Activated T-cell treated with anti-CD3 and anti-CD28 coated beads for 24 hours (primary cell): ENCODE results near the gene CARHSP1.
"Not testable (repeated sequence)": the region's sequence is repeated elsewhere in the genome, so short reads cannot be mapped to it uniquely, and the experiment has no call there.

Source experiments
- DNase-seq: peaks from one replicate; pipeline ENCODE4 v3.0.0-alpha.2; 2020; ENCODE audit warnings: low read depth

The CARHSP1 gene

DNA sequence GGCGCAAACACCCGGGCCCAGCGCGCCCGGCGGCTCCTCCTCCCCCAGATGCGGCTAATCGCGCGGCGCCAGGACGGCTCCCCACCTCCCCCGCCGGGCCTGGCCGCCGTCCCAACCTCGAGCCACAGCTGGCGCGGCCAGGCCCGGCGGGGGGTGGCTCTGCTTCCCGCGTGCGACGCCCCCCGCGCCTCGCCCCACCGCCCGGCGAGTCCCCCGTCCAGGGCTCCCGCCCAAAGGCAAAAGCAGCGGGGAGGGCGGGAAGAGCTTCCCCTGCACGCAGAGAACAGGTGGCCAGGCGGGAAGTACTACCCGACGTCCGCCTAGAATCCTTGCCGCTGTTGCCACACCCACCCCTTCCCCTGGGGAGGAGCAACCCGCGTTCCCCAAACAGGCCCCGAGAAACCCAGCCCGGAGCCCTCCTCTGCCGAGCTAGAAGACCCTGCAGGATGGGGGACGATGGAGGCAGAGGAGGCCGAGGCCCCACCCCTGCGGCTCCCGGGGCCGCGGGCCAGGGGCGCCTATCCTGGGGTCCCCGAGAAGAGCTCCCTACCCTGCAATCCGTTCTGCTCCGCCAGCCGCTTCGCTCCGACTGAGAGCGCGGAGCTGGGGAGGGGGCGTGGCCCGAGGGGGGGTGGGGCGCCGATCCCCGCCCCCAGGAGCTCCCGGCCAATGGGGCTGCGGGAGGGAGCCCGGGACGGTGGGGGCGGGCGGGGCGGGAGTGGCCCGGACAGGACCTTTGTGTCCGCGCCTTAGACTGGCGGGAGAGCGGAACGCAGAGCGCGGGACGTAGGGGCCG, at the start of gene CARHSP1:
TSS of gene CARHSP1 (minus strand) at position 591 of the 796 bp plus-strand sequence. CDS start 9,678 bp downstream, outside the sequence.
- peak; percentile 68 for DNase-seq

DNA sequence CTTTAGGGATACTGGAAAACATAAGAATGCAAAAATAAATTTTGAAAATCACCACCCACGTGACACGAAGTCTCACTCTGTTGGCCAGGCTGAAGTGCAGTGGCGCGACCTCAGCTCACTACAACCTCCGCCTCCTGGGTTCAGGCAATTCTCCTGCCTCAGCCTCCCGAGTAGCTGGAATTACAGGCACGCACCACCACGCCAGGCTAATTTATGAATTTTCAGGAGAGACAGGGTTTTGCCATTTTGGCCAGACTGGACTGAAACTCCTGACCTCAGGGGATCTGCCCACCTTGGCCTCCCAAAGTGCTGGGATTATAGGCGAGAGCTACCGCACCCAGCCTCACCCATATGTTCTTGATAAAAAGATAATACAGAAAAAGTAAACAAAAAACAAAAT, 48.5 kb upstream of the CARHSP1 start:
- DNase-seq: not testable (repeated sequence)

DNA sequence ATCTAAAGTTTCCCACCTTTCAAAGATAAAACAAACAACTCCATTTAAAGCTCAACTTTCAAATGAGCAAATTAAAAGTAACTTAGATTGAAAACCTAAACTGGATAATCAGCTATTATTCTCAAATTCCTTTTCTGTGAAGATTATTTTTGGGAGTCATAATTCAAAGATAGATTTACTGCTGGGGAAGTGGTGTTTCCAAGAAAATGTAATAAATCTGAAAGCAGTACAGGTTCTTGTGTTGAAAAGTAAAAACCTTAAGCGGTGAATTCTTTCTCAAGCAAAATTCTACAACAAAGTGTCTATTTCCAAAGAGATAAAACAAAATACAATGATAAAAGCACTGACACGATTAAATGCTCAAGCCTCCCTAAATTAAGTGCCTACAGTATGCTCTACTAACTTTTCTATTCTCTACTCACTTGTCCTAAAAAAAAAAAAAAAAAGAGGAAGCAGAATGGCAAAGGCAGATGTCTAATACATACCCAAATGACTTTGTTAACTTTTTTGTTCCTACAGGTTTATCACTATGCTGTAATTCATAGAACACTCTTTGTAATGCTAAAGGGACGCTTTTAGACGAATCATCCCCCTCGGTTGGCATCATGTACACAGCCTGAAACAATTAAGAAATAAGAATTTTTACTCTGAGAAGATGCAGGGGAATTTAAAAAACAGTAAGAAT, 47.9 kb upstream of the CARHSP1 start:
- no peak for DNase-seq

DNA sequence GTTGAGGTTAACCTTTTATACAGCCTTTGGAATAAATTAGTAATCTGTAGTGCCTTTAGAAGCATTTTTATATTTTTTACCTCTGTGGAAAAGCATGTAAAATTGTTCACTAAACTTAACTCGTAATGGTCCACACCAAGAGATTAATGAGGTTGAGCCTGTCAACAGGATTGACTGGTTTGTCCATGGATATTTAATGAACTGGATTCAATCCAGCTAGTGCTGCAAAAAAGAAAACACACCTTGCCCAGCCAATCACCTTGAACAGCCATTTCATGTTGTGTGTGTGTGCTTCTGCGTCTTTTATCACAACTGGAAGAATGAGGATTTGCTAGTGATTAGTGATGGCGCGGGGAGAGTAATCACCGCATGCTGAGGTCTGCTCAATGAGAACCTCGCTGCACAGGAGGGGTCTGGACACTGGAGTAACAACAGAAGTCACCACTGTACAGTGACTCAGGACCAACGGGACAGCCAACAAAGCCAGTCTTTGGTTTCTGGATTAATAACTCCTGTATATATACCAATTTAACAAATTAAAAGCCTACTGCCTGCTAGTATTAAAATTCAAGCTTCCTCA, 47.0 kb upstream of the CARHSP1 start:
- no peak for DNase-seq

DNA sequence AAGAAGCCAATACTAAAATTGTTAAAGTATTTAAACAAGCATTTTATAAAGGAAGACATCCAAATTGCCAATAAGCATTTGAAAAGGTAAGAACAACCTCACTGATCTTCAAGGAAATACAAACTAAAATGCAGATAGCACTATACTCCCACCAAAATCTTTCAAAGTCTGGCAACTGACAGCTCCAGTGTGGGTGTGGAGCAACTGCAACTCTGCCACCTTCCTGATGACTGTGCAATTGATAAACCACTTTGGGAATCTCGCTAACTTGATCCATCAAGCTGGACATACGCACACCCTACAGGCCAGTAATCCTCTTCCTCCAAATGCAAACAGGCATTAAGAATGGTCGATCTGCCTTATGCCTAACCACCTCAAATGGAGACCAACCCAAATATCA, 45.3 kb upstream of the CARHSP1 start:
- DNase-seq: no peak

DNA sequence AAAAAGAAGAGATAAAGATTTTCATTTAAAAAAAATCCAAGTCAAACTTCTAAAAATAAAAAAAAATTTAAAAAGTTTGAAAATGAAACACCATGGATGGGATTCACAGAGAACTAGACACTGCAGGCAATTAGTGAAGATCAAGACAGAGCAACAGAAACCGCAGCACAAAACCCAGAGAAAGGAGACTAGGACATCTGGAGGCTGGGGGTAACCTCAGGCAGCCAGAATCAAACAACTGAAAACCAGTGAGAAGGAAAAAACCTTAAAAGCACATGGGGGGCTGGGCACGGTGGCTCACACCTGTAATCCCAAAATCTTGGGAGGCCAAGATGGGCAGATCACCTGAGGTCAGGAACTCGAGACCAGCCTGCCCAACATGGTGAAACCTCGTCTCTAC, 44.0 kb upstream of the CARHSP1 start:
- DNase-seq: no peak

DNA sequence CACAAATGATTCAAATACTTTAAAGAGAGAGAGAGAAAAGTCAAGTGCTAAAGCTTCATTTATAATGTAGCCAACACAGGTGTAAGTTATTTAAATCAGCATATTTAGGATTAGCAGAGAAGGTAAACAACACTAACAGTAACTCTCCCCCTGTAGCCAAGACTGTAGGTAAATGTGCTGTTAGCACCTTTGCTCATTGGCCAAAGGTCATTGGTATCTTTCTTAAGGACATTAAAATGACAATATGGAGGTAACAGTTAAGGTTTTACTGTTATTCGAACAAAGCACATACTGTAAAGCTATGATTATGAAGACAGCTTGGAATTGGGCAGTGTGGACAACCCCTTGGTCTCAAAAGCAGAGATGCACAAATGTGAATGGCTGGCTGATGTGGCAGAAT, 42.0 kb upstream of the CARHSP1 start:
- DNase-seq: no peak

DNA sequence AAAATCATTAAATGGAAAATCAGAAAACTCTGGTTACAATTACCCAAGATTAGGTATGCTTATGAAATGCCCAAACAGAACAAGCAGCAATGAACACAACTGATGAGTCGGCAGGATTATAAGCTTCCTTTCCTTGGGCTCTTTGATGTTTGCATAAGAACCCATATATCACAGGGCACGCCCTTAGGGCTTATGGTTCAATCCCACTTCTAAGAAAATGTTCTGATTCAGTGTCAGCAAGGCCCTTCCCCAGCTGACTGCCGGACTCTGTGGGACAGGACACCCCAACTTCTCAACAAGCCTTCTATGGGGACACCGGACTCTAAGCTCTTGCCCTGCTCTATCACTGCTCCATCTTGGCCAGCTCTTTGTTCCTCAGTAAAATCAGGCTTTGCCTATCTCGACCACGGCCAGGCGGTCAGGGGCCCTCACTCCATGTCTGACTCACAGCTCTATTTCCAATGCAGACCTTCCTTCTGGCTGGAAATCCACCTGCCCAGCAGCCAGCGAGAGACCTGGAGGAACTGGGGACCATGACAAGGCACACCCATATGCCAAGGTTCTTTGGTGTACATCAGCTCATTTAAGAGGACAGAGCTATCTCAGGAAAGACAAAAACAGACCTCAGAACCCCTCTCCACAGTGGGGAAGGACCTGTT, 40.1 kb upstream of the CARHSP1 start:
- DNase-seq: no peak

DNA sequence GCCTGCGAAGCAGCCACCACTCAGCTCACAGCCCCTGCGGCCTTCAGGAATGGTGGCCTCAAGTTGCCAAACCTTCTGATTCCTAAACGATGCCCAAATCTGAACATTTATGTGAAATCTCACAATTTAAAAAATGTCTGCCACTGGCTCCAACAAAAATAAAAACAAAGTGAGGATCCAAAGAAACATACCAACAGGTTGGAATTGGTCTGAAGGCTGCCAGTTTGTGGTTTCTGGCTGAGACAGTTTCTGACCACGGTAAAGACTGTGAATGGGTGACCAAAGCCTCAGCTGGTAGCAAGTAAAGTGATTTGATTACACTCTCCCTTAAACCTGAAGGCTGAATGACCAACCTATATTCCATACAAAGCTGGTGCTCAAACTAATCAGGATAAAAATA, 38.3 kb upstream of the CARHSP1 start:
- no peak for DNase-seq

DNA sequence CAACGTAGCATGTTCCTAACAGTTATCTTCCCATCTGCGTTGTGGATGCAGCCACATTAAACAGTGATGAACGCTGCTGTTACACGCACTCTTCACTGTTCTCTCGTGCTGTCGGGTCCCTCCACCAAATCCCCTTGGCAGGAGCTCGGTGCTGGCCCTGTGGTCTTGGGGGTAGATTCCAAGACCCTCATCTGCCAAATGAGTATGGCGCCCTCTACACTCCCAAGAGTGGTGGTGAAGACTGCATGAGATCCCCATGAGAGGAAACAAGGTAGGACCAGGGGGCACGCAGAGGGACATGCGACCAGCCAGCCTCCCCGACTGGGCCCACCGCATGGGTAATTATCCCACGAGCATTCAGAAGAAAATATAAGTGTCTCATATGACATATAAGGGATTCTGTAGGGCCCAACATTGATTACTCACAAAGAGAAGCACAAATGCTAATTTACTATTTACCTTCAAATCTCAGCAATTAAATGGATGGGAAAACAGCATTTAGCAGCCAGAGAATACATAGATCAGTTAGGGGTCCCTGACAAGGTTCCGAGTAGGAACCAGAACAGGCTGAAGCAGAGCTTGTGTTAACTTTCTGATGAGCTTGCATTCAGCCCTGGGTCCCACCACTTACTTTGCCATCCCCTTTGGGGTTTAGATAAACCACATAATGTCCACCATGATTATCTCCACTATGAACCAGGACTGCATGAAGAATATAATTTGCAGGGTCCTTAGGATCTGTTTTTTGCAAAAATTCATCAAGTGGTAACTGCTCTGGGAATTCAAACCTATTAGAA, 37.2 kb upstream of the CARHSP1 start:
- DNase-seq: no peak

DNA sequence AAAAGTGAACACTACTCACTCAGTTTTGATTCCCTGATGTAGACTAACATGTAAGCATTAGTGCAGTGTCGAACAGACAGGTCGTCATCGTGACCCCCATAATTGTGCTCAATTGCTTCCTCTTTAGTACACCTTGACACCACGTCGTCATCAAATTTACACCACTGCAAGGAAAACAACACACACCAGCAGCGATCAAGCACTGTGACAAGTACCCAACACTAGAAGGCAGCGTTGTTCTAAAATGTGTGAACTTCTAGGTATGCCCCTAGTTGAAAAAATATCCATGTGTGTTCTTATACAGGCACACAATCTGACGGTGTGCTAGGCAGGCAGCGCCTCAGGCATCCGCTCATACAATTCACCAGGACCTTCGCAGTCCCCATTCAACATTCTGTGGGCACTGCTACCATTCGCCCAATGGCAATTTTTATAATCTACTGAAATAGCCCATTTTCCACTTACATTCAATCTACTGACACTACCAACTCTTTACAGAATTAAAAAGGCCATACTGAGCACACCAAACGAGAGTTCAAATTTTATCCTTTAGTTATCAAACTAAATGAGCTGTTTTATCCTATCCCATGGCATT, 36.5 kb upstream of the CARHSP1 start:
- no peak for DNase-seq

DNA sequence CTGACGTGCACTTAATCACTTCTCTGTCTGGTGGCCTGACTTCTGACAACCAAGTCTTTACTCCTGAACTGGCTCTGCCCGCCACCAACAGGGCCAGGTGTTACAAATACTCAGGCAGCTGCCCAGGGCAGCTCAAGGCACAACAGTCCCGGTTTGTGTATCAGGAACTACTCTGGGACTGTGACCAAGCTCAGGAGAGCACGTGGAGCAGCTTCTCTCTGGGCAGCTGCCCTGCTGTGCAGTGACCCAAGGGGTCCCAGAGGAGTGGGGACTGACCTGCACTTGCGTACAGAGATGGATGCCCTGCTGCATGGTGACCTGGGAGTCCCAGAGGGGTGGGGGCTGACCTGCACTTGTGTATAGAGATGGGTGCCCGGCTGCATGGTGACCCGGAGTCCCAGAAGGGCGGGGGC, 35.2 kb upstream of the CARHSP1 start:
- no peak for DNase-seq

DNA sequence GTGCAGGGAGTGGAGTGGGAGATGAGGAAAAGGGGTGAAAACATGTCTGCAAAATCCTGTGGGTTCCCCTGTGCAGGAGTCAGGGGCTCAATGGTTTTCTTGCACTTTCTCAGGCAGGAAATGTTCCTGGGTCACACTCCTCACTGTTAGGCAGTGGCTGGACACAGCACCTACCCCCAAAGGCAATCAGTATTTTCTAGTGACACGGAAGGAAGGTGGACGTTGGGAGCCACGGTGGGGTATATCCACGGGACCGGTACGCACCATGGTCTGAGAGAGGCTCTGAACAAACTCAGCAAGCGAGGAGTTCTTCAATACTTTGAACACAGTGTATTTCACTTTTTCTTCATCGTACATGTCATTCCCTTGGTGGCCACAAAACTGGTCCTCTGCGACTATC, 34.2 kb upstream of the CARHSP1 start:
- no peak for DNase-seq

DNA sequence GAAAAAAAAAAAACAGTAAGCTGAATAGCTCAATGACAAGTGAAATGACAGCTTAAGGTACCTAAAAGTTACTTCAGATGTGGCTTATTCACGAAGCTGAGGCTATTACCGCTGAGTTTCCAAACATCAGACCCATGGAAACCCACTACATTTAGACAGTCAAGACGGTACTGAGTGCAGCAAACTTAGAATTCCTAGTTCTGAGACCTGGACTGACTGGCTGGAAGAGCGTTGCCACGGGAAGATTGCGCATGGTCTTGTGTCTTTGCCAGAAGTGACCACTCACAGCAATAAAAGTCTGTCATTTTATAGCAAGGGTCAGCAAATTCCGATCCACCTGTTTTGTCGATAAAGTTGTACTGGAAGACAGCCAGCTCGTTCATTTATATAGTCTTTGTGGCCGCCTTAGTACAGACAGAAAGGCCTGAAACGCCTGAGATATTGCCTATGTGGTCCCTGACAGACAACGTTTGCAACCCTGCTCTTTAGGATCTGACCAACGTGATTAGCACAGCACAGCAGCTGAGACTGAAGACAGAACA, 32.6 kb upstream of the CARHSP1 start:
- DNase-seq: no peak

DNA sequence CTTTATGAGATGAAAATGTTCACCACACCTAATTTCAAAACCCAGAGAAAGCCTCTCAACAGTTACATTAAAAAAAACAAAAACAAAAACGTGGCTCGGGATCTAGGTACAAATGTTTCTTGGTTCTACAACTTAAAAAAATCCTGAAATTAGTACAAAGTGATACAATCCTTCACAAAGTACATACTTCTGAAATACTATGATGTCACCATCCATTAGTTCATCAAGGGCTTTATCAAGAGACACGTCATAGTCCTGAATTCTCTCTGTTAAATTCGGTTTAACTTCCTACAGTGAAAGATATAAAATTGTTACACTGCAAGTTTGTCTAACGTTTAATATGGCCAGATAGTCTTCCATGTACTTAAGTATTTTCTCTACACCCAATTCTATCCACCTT, 31.5 kb upstream of the CARHSP1 start:
- DNase-seq: no peak

DNA sequence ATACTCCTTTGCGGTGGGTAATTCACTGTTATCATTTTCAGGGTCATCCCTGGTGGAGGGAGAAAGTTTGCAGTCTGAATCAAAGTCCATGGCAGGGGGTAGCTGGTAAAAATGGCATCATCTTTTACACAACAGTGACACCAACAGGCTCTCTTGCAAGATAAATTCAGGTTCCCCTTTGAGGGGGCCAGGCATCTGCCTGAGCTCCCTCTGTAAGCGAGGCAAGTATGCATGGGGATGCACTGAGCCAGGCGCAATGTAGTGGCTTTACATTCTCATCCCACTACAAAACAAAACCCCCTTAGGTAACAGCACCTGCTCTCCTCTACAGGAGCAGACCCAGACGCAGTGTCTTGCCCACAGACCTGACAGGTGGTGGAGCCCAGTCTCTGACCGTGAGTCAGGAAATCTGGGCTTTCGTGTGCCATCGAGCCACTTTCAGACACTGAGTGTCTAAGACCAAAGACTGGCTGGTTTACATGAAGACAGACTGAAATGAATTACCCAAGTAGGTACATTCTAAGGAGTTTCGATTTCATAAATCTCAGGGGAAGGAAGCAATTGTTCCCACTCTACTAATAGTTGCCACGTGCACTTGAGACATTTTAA, 31.0 kb upstream of the CARHSP1 start:
- DNase-seq: no peak

DNA sequence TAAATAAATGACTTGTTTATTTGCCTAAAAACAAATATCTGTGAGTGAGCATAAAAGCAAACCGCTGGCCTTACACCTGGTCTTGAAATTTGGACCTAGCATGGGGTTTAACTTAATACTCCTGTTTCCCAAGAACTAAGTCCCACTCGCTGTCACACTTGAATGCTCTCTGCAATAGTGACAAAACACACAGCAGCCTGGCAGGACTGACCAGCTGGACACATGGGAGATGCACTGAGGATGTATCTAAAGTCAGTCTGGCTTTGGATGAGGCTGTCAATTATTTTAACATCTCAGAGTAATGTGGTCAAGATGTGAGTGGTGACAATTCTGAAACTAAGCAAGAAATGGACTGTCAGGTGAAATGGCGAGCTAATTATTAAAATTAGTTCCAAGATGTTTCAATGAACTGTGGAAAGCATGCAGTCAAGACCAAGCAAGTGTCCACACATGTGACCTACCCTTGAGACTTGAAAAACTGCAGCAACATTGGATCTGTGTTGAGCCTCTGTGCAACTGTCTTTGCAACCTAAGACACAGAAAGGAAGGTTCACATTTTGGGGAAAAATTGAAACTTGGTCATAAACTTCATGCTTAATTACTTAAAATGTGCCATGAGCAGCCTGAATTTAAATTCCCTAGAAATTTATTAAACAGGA, 30.0 kb upstream of the CARHSP1 start:
- DNase-seq: no peak

DNA sequence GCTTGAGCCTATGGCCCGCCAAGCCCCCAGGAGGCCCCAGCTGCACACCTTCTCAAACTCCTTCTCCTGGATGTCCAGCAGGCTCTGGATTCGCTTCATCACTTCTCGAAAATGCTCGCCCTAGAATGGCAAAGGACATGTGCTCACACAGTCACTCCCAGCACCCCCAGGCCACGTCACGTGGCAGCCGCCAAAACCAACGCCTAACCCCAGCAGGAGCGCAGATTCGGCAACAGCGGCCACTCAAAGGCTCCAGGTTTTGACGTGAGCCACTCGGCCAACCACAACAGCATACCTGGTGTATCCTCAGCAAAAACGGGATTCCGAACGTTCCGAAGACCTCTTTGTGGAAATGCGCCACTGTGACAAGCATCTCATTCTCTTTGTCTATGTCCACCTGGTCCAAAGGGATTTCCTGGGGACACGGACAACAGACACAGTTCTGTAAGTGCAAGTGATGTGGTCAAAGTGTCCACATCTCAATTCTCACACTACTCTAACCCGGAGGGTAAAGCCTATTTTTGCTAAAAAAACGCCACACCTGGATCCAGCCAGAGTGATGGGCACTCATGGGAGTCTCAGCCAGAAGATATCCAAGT, 26.0 kb upstream of the CARHSP1 start:
- DNase-seq: no peak

DNA sequence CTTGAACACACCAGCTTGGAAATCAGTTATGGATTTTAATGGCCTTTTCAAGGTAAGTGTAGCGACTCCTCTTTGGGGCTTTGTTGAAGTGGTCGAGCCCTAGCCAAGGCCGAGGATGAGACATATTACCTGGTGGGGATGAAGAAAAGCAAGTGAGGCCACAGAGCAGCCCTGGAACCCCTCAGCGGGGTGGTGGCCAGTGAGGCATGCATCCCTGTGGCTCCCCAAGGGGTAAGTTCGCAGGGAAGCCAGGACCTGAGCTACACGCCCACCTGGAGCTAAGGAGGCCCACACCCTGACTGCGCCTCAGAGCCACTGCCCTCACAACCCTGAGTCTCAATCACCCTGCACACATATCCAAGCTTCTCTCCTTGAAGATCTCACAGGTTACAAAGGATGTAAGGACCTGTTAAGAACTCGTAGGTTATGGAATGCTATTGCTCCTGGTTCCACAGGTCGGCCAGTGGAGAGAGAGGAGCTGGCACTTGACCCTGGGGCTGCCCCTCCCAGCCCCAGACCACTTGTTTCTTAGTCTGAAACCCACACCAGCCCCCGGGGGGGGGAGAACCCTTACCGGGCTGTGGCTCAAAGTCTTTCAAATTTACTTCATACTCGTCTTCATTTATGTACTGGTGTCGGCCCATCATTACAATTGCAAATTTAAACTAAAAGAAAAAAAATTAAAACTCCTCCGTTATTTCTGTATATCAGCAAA, 25.3 kb upstream of the CARHSP1 start:
- DNase-seq: no peak
